ENCODE data around the gene ACTA1.

DNA sequence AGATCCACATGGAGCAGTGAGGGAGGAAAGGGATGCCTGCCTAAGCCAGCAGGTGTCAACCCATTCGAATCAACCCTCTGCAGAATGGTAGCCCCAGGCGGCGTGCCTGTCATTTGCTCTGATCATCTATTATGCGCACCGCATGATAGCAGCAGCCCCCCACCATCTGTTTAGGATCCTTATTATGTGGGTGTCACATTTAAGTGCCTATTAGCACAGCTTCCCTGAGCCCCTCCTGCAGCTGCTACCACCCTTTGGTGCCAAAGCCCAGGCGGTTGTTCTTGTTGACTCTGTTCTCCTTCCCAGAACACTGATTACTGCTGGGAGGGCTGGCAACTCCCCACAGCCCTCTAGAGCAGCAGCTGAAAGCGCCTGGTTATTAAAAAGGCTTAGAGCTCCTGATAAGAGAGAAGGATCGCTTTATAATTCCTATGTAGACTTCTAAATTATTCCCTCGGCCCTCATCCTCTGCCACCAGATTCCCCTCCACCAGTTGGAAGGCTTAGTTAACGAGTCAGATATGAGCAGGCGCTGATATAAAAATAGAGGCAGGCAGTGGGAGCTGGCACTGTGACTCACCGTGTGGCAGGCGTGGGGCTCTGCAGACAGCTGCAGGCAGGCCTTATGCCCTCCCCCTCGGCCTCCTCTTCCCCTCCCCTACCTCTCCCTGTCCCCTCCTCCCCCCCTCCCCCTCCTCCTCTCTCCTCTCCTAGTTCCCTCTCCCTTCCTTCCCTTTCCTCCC, 23.0 kb downstream of the ACTA1 start:
- TF ChIP-seq, protein P1, sequence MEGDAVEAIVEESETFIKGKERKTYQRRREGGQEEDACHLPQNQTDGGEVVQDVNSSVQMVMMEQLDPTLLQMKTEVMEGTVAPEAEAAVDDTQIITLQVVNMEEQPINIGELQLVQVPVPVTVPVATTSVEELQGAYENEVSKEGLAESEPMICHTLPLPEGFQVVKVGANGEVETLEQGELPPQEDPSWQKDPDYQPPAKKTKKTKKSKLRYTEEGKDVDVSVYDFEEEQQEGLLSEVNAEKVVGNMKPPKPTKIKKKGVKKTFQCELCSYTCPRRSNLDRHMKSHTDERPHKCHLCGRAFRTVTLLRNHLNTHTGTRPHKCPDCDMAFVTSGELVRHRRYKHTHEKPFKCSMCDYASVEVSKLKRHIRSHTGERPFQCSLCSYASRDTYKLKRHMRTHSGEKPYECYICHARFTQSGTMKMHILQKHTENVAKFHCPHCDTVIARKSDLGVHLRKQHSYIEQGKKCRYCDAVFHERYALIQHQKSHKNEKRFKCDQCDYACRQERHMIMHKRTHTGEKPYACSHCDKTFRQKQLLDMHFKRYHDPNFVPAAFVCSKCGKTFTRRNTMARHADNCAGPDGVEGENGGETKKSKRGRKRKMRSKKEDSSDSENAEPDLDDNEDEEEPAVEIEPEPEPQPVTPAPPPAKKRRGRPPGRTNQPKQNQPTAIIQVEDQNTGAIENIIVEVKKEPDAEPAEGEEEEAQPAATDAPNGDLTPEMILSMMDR (IDR thresholded peaks at IDR 0.05; ENCODE audit: insufficient read depth, low read depth, low read length): no peak
- TF ChIP-seq EZH2 (IDR thresholded peaks at IDR 0.05; ENCODE audit: insufficient read depth, low read length): no peak

Measured in astrocyte (in vitro differentiated cells and primary cell).